GM19351 (cell line): ENCODE results near the gene OTULIN.

Experiments used
- ATAC-seq: cut with Tn5 transposase; IDR thresholded peaks from one replicate; pipeline ENCODE4 v1.9.1; 2021; ENCODE audit warnings: mild to moderate bottlenecking, moderate library complexity; ENCODE audit not compliant: unreplicated experiment

The OTULIN gene

GRCh38 chr5:14738050-14738449, 73.5 kb downstream of the OTULIN start:
- no peak for ATAC-seq

- no peak for ATAC-seq
Observed at GRCh38 chr5:14739538-14739937, 75.0 kb downstream of the OTULIN start.

- no peak for ATAC-seq
Observed at GRCh38 chr5:14739981-14740380, 75.5 kb downstream of the OTULIN start.

- no peak for ATAC-seq
Observed at GRCh38 chr5:14741131-14741530, 76.6 kb downstream of the OTULIN start.

- no peak for ATAC-seq
Observed at GRCh38 chr5:14741801-14742440, 77.4 kb downstream of the OTULIN start.

- no peak for ATAC-seq
Observed at GRCh38 chr5:14742498-14742897, 78.0 kb downstream of the OTULIN start.

GRCh38 chr5:14743601-14744295, 79.2 kb downstream of the OTULIN start:
- peak; percentile 19 for ATAC-seq

- ATAC-seq = peak; percentile 69
Observed at GRCh38 chr5:14744296-14745187, 80.0 kb downstream of the OTULIN start.

GRCh38 chr5:14745188-14745563, 80.7 kb downstream of the OTULIN start:
- peak; percentile 27 for ATAC-seq

- no peak for ATAC-seq
Observed at GRCh38 chr5:14745753-14746152, 81.2 kb downstream of the OTULIN start.

- ATAC-seq = no peak
Observed at GRCh38 chr5:14748180-14748900, 83.8 kb downstream of the OTULIN start.
